Right lobe of liver (tissue), 6 donors: ENCODE results near the gene USP40. TPM values are rescaled to one million over a fixed set of nuclear protein-coding genes. Genes with fewer than 3 reads are reported as not detected.

ENCODE experiments used
- ATAC-seq, 4 donors: fragments of 200-7000 bp; cut with Tn5 transposase; one replicate each; pipeline ENCODE4 v1.9.1; 2020; ENCODE audit warnings: mild to moderate bottlenecking in 4 of 4, moderate library complexity in 4 of 4
- DNase-seq, 3 donors: peaks; one replicate each; pipeline ENCODE4 v3.0.0-alpha.2; 2020
- H3K27ac ChIP-seq, 3 donors: fragments of 200-600 bp; one replicate each; pipeline ENCODE4 v1.8.0; 2022
- H3K27me3 ChIP-seq, 2 donors: fragments of 200-600 bp; one replicate each; pipeline ENCODE4 v1.8.0; 2022
- H3K36me3 ChIP-seq, 4 donors: fragments of 200-600 bp; sonication (generic) in 1 of 4; one replicate each; pipeline versions ENCODE4 v1.5.1 to v1.8.0; 2017 to 2022; ENCODE audit warnings: control low read depth in 1 of 4
- H3K4me1 ChIP-seq, 4 donors: fragments of 200-600 bp; sonication (generic) in 1 of 4; one replicate each; pipeline versions ENCODE4 v1.5.1 to v1.8.0; 2017 to 2022; ENCODE audit warnings: control low read depth in 1 of 4
- H3K4me3 ChIP-seq, 3 donors: fragments of 200-600 bp; one replicate each; pipeline ENCODE4 v1.8.0; 2022
- H3K9me3 ChIP-seq, 4 donors: fragments of 200-600 bp; sonication (generic) in 1 of 4; one replicate each; pipeline versions ENCODE4 v1.5.1 to v1.8.0; 2017 to 2022; ENCODE audit warnings: control low read depth in 1 of 4
- POLR2A ChIP-seq: fragments of 450-650 bp; IDR thresholded peaks from one replicate; pipeline ENCODE4 v1.6.1; 2017; ENCODE audit warnings: antibody characterized with exemption, mild to moderate bottlenecking
- WGBS: methylation state at CpG from one replicate; pipeline ENCODE4 v1.1.6; 2018; ENCODE audit warnings: low coverage, low lambda C conversion rate; ENCODE audit not compliant: insufficient coverage; ENCODE audit errors: missing lambda C conversion rate; 5-methylcytosine and 5-hydroxymethylcytosine counted together
- intact Hi-C, 2 donors: fragments of 100-400 bp; cut with DNase I; formaldehyde crosslinking; loops; one replicate each; pipeline versions ENCODE4 v1.11.2 to v1.14.1; 2022
- total RNA-seq, 6 experiments: library from RNA; depleted of rRNA in 2 of 6; stranded (reverse); fragments of >200 nt in 2 of 6; fragmentation: NEBNext Ultra II Directional in 3 of 6; extraction: Animal tissue kit (Norgen Biotek cat#: 25700) in 3 of 6; gene quantifications; one replicate each; pipeline versions ENCODE4 v1.1.0 to v1.2.4, GENCODE V29; 2016 to 2023
- TF ChIP-seq, protein P1 (sequence below), 4 donors: fragments of 200-600 bp in 3 of 4; fragments of 450-650 bp in 1 of 4; IDR thresholded peaks; one replicate each; pipeline versions ENCODE4 v1.5.1 to v1.8.0; 2016 to 2022; ENCODE audit warnings: antibody characterized with exemption in 4 of 4, mild to moderate bottlenecking in 2 of 4
- donor health status: DM: no; HTN: yes; CAD: no.
- donor health status: DM: no; HTN: no; CAD: no.
- donor health status: DM: no; HTN: no; CAD: no.
- donor health status: DM: no; HTN: yes; CAD: no.
- donor health status: DM: no; HTN: yes; CAD: no.

USP40 gene
- total RNA-seq, 6 experiments from 2014 or later, result 19.9 to 38.8 (median 27.0) TPM

DNA sequence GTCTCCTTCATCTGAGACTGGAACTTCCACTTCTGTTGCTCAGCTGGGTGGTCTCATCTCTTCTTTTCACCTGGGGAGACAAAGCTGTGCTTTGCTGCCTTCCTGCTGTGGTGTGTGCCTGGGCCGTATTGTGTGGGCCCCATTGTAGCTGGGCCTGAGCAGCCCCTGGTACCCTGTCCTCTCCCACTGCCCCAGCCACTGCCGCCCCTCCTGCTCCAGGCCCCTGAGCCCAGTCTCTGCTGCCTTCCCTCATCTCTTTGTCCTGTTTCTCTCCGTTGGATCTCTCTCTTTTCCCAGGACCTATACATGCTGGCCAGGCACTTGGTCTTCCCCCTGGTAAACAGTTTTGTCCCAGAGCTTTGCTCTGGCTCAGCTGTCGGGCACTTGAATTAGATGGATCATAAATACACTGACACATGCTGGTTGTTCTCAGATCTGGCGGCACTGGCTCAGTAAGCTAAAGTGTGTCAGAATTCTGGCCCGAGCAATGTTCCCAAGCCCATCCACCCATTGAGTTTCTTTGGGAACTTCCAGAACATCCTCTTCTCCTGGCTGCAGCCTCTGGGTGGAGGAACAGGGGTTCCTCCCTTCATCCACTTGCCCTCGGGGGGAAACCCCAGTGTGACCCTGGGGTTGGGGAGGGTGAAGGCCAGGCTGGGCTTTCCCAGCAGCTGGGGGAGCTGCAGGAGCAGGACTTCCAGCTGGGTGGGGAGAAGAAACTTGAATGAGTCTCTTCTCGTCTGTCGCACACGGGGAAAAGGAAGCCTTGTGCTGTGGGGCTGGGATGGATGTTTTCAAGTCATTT is 113.3 kb downstream of the USP40 start:
- intact Hi-C loops, result no loop called here
- WGBS, result 90% methylated on average over 7 of the region's 10 CpGs

DNA sequence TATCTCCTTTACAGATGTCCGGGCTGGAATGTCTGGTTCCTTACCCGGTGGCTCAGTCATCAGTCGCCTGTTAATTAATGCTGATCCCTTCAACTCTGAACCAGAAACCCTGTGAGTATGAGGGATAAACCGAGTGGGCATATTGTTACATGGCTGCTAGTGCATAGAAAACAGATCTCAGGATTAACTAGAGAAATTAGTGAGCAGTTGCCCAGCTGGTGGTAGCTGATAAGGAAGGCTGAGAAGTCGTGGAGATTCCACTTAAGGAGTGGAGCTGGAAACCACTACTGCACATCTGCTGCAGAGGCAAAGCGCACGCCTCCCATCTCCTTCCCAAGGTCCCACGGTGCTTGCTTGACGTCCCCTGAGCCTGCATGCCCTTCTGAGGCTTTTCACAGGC is 114.6 kb downstream of the USP40 start:
- peak in 1 of 3 donors; percentile 15 for DNase-seq
- Histone ChIP-seq H3K9me3 (no peaks in the 10 kb centered on the region), H3K36me3 (peaks cover 0 to 22% (median 12%) of the 10 kb centered on the region in 4 donors), H3K4me1 (no peaks in the 10 kb centered on the region), H3K27ac (no peak overlapping the region), H3K4me3 (no peak overlapping the region), H3K27me3 (no peaks in the 10 kb centered on the region)
- TF ChIP-seq POLR2A, result no peak
- TF ChIP-seq, protein P1, sequence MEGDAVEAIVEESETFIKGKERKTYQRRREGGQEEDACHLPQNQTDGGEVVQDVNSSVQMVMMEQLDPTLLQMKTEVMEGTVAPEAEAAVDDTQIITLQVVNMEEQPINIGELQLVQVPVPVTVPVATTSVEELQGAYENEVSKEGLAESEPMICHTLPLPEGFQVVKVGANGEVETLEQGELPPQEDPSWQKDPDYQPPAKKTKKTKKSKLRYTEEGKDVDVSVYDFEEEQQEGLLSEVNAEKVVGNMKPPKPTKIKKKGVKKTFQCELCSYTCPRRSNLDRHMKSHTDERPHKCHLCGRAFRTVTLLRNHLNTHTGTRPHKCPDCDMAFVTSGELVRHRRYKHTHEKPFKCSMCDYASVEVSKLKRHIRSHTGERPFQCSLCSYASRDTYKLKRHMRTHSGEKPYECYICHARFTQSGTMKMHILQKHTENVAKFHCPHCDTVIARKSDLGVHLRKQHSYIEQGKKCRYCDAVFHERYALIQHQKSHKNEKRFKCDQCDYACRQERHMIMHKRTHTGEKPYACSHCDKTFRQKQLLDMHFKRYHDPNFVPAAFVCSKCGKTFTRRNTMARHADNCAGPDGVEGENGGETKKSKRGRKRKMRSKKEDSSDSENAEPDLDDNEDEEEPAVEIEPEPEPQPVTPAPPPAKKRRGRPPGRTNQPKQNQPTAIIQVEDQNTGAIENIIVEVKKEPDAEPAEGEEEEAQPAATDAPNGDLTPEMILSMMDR (IDR thresholded peaks at IDR 0.05), result no peak
- WGBS, result 80% methylated on average over 5 of the region's 9 CpGs
- no peak for ATAC-seq
- intact Hi-C loops, result no loop called here

More for the DNA sequence above, 113.3 kb downstream of the USP40 start:
- Histone ChIP-seq H3K4me1 (no peaks in the 10 kb centered on the region), H3K27me3 (no peaks in the 10 kb centered on the region), H3K36me3 (peaks cover 0 to 28% (median 13%) of the 10 kb centered on the region in 4 donors), H3K9me3 (no peaks in the 10 kb centered on the region), H3K4me3 (no peak overlapping the region), H3K27ac (no peak overlapping the region)
- ATAC-seq (no peak), DNase-seq (peak in 2 of 3 donors; percentile 7 to 24)
- TF ChIP-seq, protein P1 (IDR thresholded peaks at IDR 0.05), result no peak
- no peak for TF ChIP-seq POLR2A

DNA sequence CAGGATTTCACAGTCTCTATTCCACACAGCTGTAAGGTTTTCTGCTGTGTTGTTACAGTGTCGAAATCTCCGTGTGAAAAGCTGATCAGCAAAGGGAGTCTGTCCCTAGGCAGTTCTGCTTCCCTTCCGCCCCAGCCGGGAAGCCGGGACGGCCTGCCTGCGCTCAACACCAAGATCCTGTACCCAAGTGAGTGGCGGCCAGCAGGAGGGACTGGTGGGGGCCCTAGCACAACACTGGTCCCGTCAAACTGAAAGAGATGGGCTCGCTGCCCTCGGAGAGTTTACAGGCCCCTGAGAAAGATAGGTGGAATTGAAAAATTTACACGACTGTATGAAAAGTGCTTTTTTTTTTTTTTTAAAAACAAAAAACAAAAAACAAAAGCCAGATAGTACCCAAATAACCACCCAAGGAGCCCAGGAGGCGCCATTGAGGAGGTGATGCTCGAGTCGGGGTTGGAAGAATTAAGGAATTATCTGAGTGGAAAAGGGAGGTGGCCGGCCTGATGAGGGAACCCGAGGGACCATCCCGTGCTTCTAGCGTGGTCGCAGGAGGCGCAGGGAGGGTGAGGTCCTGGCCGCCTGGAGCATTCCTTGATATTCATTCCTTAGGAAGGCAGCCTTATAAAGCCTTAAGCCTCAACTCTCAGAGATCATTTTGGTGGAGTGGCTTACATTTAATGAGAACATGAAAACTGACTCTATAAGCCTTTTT is 115.6 kb downstream of the USP40 start:
- no peak for ATAC-seq
- TF ChIP-seq POLR2A, result no peak
- TF ChIP-seq, protein P1 (IDR thresholded peaks at IDR 0.05), result no peak
- H3K9me3 ChIP-seq, result no peaks in the 10 kb centered on the region
- H3K27me3 ChIP-seq, result no peaks in the 10 kb centered on the region
- H3K27ac ChIP-seq, result no peak overlapping the region
- no peaks in the 10 kb centered on the region for H3K4me1 ChIP-seq
- peaks cover 0 to 22% (median 13%) of the 10 kb centered on the region in 4 donors for H3K36me3 ChIP-seq
- intact Hi-C loops, result no loop called here
- H3K4me3 ChIP-seq, result no peak overlapping the region
- 93% methylated on average over 17 of the region's 22 CpGs for WGBS
- DNase-seq, result peak in 2 of 3 donors; percentile 8 to 33

DNA sequence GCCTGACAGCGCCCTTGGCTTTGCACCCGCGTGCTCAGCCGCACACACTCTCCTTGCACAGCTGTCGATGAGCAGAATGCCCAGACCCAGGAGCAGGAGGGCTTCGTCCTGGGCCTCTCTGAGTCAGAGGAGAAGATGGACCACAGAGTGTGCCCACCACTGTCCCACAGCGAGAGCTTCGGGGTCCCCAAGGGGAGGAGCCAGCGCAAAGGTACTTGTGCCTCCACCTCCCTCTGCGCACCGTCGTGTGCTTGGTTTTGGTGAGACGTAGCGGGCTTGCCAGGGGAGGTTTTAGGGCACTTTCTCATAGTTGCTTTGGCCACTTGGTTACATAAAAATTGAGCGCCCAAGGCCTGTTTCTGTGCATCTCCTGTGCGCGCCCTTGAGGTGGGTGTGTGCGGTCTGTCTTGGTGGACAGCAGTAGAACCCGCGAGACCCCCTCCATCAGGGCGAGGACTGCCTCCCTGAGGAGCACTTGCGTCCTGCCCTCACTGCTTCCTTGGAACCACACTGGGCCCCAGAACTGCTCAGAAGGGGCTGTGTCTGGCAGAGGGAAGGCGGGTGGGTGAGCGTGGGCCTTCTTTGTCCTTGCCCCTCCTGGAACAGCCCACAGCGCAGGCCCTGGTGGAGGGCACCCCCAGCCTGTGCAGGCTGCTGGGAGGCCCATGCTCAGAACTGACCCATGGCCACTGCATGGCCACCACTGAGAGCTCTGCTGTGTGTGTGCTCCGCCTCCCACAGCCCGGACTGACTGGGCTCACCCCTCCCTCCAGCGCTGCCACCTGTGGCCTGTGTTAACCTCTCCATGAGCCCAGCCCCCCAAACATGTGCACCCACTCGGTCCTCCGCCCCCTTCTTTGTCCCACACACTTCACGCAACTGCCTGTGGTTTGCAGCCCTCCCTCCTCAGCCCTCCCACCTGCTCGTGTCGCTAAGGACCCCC is 116.4 kb downstream of the USP40 start:
- no peak for ATAC-seq
- H3K36me3 ChIP-seq, result peaks cover 0 to 28% (median 13%) of the 10 kb centered on the region in 4 donors
- peak; percentile 12 to 42 (median 41) for DNase-seq
- H3K9me3 ChIP-seq, result no peaks in the 10 kb centered on the region
- WGBS, result 89% methylated on average over 9 of the region's 33 CpGs
- H3K4me1 ChIP-seq, result no peaks in the 10 kb centered on the region
- no peaks in the 10 kb centered on the region for H3K27me3 ChIP-seq
- no peak for TF ChIP-seq POLR2A
- TF ChIP-seq, protein P1 (IDR thresholded peaks at IDR 0.05), result no peak
- no peak overlapping the region for H3K4me3 ChIP-seq
- H3K27ac ChIP-seq, result no peak overlapping the region
- intact Hi-C loops, result no loop called here
